Measurements from ENCODE around the gene DUOX1.

Gene DUOX1

GRCh38 chr15:45186771-45187577 is 57.2 kb downstream of the DUOX1 start:
- H3K27me3 ChIP-seq (ENCODE audit: insufficient read depth, insufficient read length): peaks cover 26% of the 10 kb centered on the region
- no peak for DNase-seq (ENCODE audit: low read depth, low spot score)
- peak overlapping the region; percentile 41 for H3K4me3 ChIP-seq (ENCODE audit: insufficient read length, low read depth)
- no peaks in the 10 kb centered on the region for H3K9me3 ChIP-seq (ENCODE audit: insufficient read depth, low read length)
- peak overlapping the region; percentile 21 for H3K9ac ChIP-seq (ENCODE audit: insufficient read length, low read depth)
- no peak for TF ChIP-seq YY1 (IDR thresholded peaks at IDR 0.05; ENCODE audit: insufficient read depth, insufficient read length)
- TF ChIP-seq ZNF274 (IDR thresholded peaks at IDR 0.05; ENCODE audit: low read depth, low read length): no peak
- TF ChIP-seq SUZ12 (IDR thresholded peaks at IDR 0.05; ENCODE audit: extremely low read depth, insufficient read depth, insufficient read length): no peak
- peaks cover 3% of the 10 kb centered on the region for H3K4me1 ChIP-seq (ENCODE audit: insufficient read depth, insufficient read length)
- H3K36me3 ChIP-seq (ENCODE audit: insufficient read depth, insufficient read length, low read length): no peaks in the 10 kb centered on the region

- no peak for DNase-seq (ENCODE audit: low read depth, low spot score)
- Histone ChIP-seq H3K36me3 (ENCODE audit: insufficient read depth, insufficient read length, low read length) (no peaks in the 10 kb centered on the region), H3K9ac (ENCODE audit: insufficient read length, low read depth) (no peak overlapping the region), H3K4me3 (ENCODE audit: insufficient read length, low read depth) (no peak overlapping the region), H3K9me3 (ENCODE audit: insufficient read depth, low read length) (no peaks in the 10 kb centered on the region), H3K27me3 (ENCODE audit: insufficient read depth, insufficient read length) (peaks cover 26% of the 10 kb centered on the region), H3K4me1 (ENCODE audit: insufficient read depth, insufficient read length) (peaks cover 3% of the 10 kb centered on the region)
- no peak for TF ChIP-seq ZNF274 (IDR thresholded peaks at IDR 0.05; ENCODE audit: low read depth, low read length)
- TF ChIP-seq YY1 (IDR thresholded peaks at IDR 0.05; ENCODE audit: insufficient read depth, insufficient read length): no peak
- no peak for TF ChIP-seq SUZ12 (IDR thresholded peaks at IDR 0.05; ENCODE audit: extremely low read depth, insufficient read depth, insufficient read length)
Measured at GRCh38 chr15:45187578-45187893, 57.7 kb downstream of the DUOX1 start.

- H3K27me3 ChIP-seq (ENCODE audit: insufficient read depth, insufficient read length): peaks cover 26% of the 10 kb centered on the region
- H3K36me3 ChIP-seq (ENCODE audit: insufficient read depth, insufficient read length, low read length): no peaks in the 10 kb centered on the region
- H3K4me3 ChIP-seq (ENCODE audit: insufficient read length, low read depth): peak within 1 kb of the TSS; percentile 68
- peak within 1 kb of the TSS; percentile 77 for H3K9ac ChIP-seq (ENCODE audit: insufficient read length, low read depth)
- no peak for TF ChIP-seq ZNF274 (IDR thresholded peaks at IDR 0.05; ENCODE audit: low read depth, low read length)
- TF ChIP-seq YY1 (IDR thresholded peaks at IDR 0.05; ENCODE audit: insufficient read depth, insufficient read length): no peak
- TF ChIP-seq SUZ12 (IDR thresholded peaks at IDR 0.05; ENCODE audit: extremely low read depth, insufficient read depth, insufficient read length): no peak
- H3K9me3 ChIP-seq (ENCODE audit: insufficient read depth, low read length): no peaks in the 10 kb centered on the region
- peaks cover 3% of the 10 kb centered on the region for H3K4me1 ChIP-seq (ENCODE audit: insufficient read depth, insufficient read length)
- DNase-seq (ENCODE audit: low read depth, low spot score): no peak
Measured at GRCh38 chr15:45187894-45188830, 58.4 kb downstream of the DUOX1 start, which contains the start of gene SHF. TSS of gene SHF (minus strand) at chr15:45187966. CDS start at chr15:45187951, 15 bp downstream.

GRCh38 chr15:45197512-45197911 is 67.7 kb downstream of the DUOX1 start:
- Histone ChIP-seq H3K27me3 (ENCODE audit: insufficient read depth, insufficient read length) (no peaks in the 10 kb centered on the region), H3K9ac (ENCODE audit: insufficient read length, low read depth) (no peak overlapping the region), H3K36me3 (ENCODE audit: insufficient read depth, insufficient read length, low read length) (no peaks in the 10 kb centered on the region), H3K9me3 (ENCODE audit: insufficient read depth, low read length) (no peaks in the 10 kb centered on the region), H3K4me1 (ENCODE audit: insufficient read depth, insufficient read length) (peaks cover 2% of the 10 kb centered on the region), H3K4me3 (ENCODE audit: insufficient read length, low read depth) (no peak overlapping the region)
- TF ChIP-seq ZNF274 (IDR thresholded peaks at IDR 0.05; ENCODE audit: low read depth, low read length) (no peak), SUZ12 (IDR thresholded peaks at IDR 0.05; ENCODE audit: extremely low read depth, insufficient read depth, insufficient read length) (no peak)
- no peak for DNase-seq (ENCODE audit: low read depth, low spot score)

- Histone ChIP-seq H3K4me3 (ENCODE audit: insufficient read length, low read depth) (peak overlapping the region; percentile 83), H3K36me3 (ENCODE audit: insufficient read depth, insufficient read length, low read length) (no peaks in the 10 kb centered on the region), H3K27me3 (ENCODE audit: insufficient read depth, insufficient read length) (no peaks in the 10 kb centered on the region), H3K4me1 (ENCODE audit: insufficient read depth, insufficient read length) (peaks cover 2% of the 10 kb centered on the region), H3K9ac (ENCODE audit: insufficient read length, low read depth) (peak overlapping the region; percentile 79), H3K9me3 (ENCODE audit: insufficient read depth, low read length) (no peaks in the 10 kb centered on the region)
- peak; percentile 68 for DNase-seq (ENCODE audit: low read depth, low spot score)
- TF ChIP-seq SUZ12 (IDR thresholded peaks at IDR 0.05; ENCODE audit: extremely low read depth, insufficient read depth, insufficient read length) (no peak), YY1 (IDR thresholded peaks at IDR 0.05; ENCODE audit: insufficient read depth, insufficient read length) (no peak), ZNF274 (IDR thresholded peaks at IDR 0.05; ENCODE audit: low read depth, low read length) (no peak)
Measured at GRCh38 chr15:45198337-45199135, 68.7 kb downstream of the DUOX1 start.

- Histone ChIP-seq H3K9me3 (ENCODE audit: insufficient read depth, low read length) (no peaks in the 10 kb centered on the region), H3K9ac (ENCODE audit: insufficient read length, low read depth) (peak overlapping the region; percentile 79), H3K27me3 (ENCODE audit: insufficient read depth, insufficient read length) (no peaks in the 10 kb centered on the region), H3K4me1 (ENCODE audit: insufficient read depth, insufficient read length) (peaks cover 2% of the 10 kb centered on the region), H3K4me3 (ENCODE audit: insufficient read length, low read depth) (peak overlapping the region; percentile 83), H3K36me3 (ENCODE audit: insufficient read depth, insufficient read length, low read length) (no peaks in the 10 kb centered on the region)
- TF ChIP-seq YY1 (IDR thresholded peaks at IDR 0.05; ENCODE audit: insufficient read depth, insufficient read length): no peak
- TF ChIP-seq ZNF274 (IDR thresholded peaks at IDR 0.05; ENCODE audit: low read depth, low read length): no peak
- TF ChIP-seq SUZ12 (IDR thresholded peaks at IDR 0.05; ENCODE audit: extremely low read depth, insufficient read depth, insufficient read length): no peak
- DNase-seq (ENCODE audit: low read depth, low spot score): no peak
Measured at GRCh38 chr15:45199136-45199810, 69.5 kb downstream of the DUOX1 start.
